Uterus (tissue), 4 donors: ENCODE data around the gene SMCO4. TPM values are rescaled to one million over a fixed set of nuclear protein-coding genes. Genes with fewer than 3 reads are reported as not detected.

Experiments used
- DNase-seq, 2 donors: peaks; one replicate each; pipeline ENCODE4 v3.0.0-alpha.2; 2019 to 2020
- H3K27ac ChIP-seq, 2 donors: fragments of 200-600 bp; sonication (generic); 1 replicate in 1 of 2; 2 replicates in 1 of 2; pipeline ENCODE4 v1.5.1; 2016 to 2018
- H3K27me3 ChIP-seq, 2 donors: fragments of 200-600 bp; sonication (generic); one replicate each; pipeline ENCODE4 v1.5.1; 2018 to 2019; ENCODE audit warnings: control low read depth in 1 of 2
- H3K36me3 ChIP-seq, 2 donors: fragments of 200-600 bp; sonication (generic); one replicate each; pipeline ENCODE4 v1.5.1; 2019; ENCODE audit warnings: control low read depth in 1 of 2
- H3K4me1 ChIP-seq, 2 donors: fragments of 200-600 bp; sonication (generic); one replicate each; pipeline ENCODE4 v1.5.1; 2018 to 2019; ENCODE audit warnings: control low read depth in 1 of 2
- H3K4me3 ChIP-seq, 2 donors: fragments of 200-600 bp; sonication (generic); 1 replicate in 1 of 2; 2 replicates in 1 of 2; pipeline ENCODE4 v1.5.1; 2018 to 2019; ENCODE audit warnings: mild to moderate bottlenecking in 1 of 2
- H3K9me3 ChIP-seq, 2 donors: fragments of 200-600 bp; sonication (generic); one replicate each; pipeline ENCODE4 v1.5.1; 2019; ENCODE audit warnings: control low read depth in 1 of 2
- CTCF ChIP-seq, 4 experiments: fragments of 200-600 bp in 2 of 4; fragments of 450-650 bp in 2 of 4; sonication (generic) in 2 of 4; IDR thresholded peaks; one replicate each; pipeline ENCODE4 v1.5.1; 2016 to 2019; ENCODE audit warnings: antibody characterized with exemption in 4 of 4, mild to moderate bottlenecking in 2 of 4, moderate library complexity in 1 of 4
- POLR2A ChIP-seq, 2 donors: fragments of 450-650 bp; IDR thresholded peaks; one replicate each; pipeline ENCODE4 v1.6.1; 2016; ENCODE audit warnings: antibody characterized with exemption in 2 of 2, mild to moderate bottlenecking in 1 of 2, moderate library complexity in 1 of 2
- intact Hi-C: fragments of 100-400 bp; cut with DNase I; formaldehyde crosslinking; loops from one replicate; pipeline ENCODE4 v1.15.1; 2023; ENCODE audit warnings: low total_unique reads
- total RNA-seq, 4 donors: library from RNA; depleted of rRNA in 3 of 4; stranded (reverse); fragments of >200 nt in 3 of 4; gene quantifications; one replicate each; pipeline versions ENCODE4 v1.1.0 to v1.2.4, GENCODE V29; 2014 to 2023
- donor health status: DM: yes; HTN: yes; CAD: no.

SMCO4 gene
- total RNA-seq, 4 donors from 2014 or later, result 7.2 to 30.0 (median 17.7) TPM

GRCh38 chr11:93574638-93575220, 31.5 kb upstream of the SMCO4 start:
- H3K27ac ChIP-seq, result no peak overlapping the region
- TF ChIP-seq CTCF (IDR thresholded peaks at IDR 0.05) (no peak), POLR2A (IDR thresholded peaks at IDR 0.05) (no peak)
- no peaks in the 10 kb centered on the region for H3K9me3 ChIP-seq
- no peak overlapping the region for H3K4me3 ChIP-seq
- intact Hi-C loops, result no loop called here
- no peaks in the 10 kb centered on the region for H3K27me3 ChIP-seq
- H3K36me3 ChIP-seq, result no peaks in the 10 kb centered on the region
- H3K4me1 ChIP-seq, result no peaks in the 10 kb centered on the region
- no peak for DNase-seq

- no peaks in the 10 kb centered on the region for H3K36me3 ChIP-seq
- intact Hi-C loops, result no loop called here
- DNase-seq, result no peak
- no peaks in the 10 kb centered on the region for H3K9me3 ChIP-seq
- TF ChIP-seq POLR2A (IDR thresholded peaks at IDR 0.05), result no peak
- H3K4me1 ChIP-seq, result no peaks in the 10 kb centered on the region
- H3K27ac ChIP-seq, result no peak overlapping the region
- no peaks in the 10 kb centered on the region for H3K27me3 ChIP-seq
- no peak overlapping the region for H3K4me3 ChIP-seq
Measured at GRCh38 chr11:93573184-93573583, 30.0 kb upstream of the SMCO4 start.

DNA sequence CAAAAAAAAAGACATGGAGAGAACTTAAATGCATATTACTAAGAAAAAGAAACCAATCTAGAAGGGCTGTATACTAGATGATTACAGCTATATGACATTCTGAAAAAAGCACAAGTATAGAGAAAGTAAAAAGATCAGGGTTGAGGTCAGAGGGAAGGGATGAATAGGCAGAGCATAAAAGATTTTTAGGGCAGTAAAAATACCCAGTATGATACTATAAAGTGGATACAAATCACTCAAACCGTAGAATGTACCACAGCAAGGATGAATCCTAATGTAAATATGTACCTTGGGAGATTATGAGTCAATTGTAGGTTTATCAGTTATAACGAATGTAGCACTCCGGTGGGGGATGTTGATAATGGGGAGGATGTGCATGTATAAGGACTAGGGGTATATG, 29.4 kb upstream of the SMCO4 start:
- intact Hi-C loops, result no loop called here
- TF ChIP-seq POLR2A (IDR thresholded peaks at IDR 0.05) (no peak), CTCF (IDR thresholded peaks at IDR 0.05) (no peak)
- no peak overlapping the region for H3K27ac ChIP-seq
- H3K4me3 ChIP-seq, result no peak overlapping the region
- H3K4me1 ChIP-seq, result no peaks in the 10 kb centered on the region
- no peaks in the 10 kb centered on the region for H3K9me3 ChIP-seq
- H3K27me3 ChIP-seq, result no peaks in the 10 kb centered on the region
- DNase-seq, result no peak
- H3K36me3 ChIP-seq, result no peaks in the 10 kb centered on the region

DNA sequence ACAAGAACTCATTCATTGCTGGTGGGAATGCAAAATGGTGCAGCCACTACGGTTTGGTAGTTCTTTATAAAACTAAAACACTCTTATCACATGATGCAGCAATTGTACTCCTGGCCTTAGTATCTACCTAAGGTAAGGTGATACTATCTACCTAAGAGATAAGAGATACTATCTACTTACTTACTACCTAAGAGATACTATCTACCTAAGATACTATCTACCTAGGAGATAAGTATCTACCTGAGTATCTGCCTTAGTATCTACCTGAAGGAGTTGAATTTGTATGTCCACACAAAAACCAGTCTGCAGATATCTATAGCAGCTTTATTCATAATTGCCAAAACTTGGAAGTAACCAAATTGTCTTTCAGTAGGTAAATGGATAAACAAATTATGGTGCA, 29.0 kb upstream of the SMCO4 start:
- Histone ChIP-seq H3K4me3 (no peak overlapping the region), H3K27ac (no peak overlapping the region), H3K36me3 (no peaks in the 10 kb centered on the region), H3K9me3 (no peaks in the 10 kb centered on the region), H3K27me3 (no peaks in the 10 kb centered on the region), H3K4me1 (no peaks in the 10 kb centered on the region)
- TF ChIP-seq CTCF (IDR thresholded peaks at IDR 0.05) (no peak), POLR2A (IDR thresholded peaks at IDR 0.05) (no peak)
- intact Hi-C loops, result no loop called here
- no peak for DNase-seq

GRCh38 chr11:93571612-93572011, 28.4 kb upstream of the SMCO4 start:
- Histone ChIP-seq H3K4me1 (no peaks in the 10 kb centered on the region), H3K9me3 (no peaks in the 10 kb centered on the region), H3K4me3 (no peak overlapping the region), H3K27me3 (no peaks in the 10 kb centered on the region), H3K36me3 (no peaks in the 10 kb centered on the region), H3K27ac (no peak overlapping the region)
- no peak for DNase-seq
- TF ChIP-seq POLR2A (IDR thresholded peaks at IDR 0.05), result no peak
- TF ChIP-seq CTCF (IDR thresholded peaks at IDR 0.05), result no peak
- intact Hi-C loops, result no loop called here
